ENCODE measurements around the gene SLC22A31.
A peak's percentile ranks its signal among the peaks of the same experiment; 100 is the strongest.
"Not testable (repeated sequence)": the region's sequence is repeated elsewhere in the genome, so short reads cannot be mapped to it uniquely, and the experiment has no call there.

The SLC22A31 gene

GRCh38 chr16:89192956-89193575 is 7.3 kb downstream of the SLC22A31 start:
- Histone ChIP-seq H3K27ac (ENCODE audit: low read length) (no peak overlapping the region), H4K20me1 (ENCODE audit: insufficient read depth, low read length) (no peaks in the 10 kb centered on the region), H3K9ac (ENCODE audit: low read length) (no peak overlapping the region), H3F3A (ENCODE audit: insufficient read depth, low read length) (no peaks in the 10 kb centered on the region), H3K4me1 (ENCODE audit: low read length) (no peaks in the 10 kb centered on the region), H3K4me3 (ENCODE audit: low read length) (no peak overlapping the region), H3K4me2 (ENCODE audit: low read depth, low read length) (no peak overlapping the region), H3K79me2 (ENCODE audit: low read length) (no peaks in the 10 kb centered on the region), H3K36me3 (replicated peaks; ENCODE audit: insufficient read depth, low read length) (no peaks in the 10 kb centered on the region), H3K9me3 (replicated peaks; ENCODE audit: insufficient read depth, low read length) (no peaks in the 10 kb centered on the region), H2AFZ (ENCODE audit: low read length) (no peak overlapping the region), H3K9me2 (replicated peaks; ENCODE audit: insufficient read depth, low read length) (no peaks in the 10 kb centered on the region), H3K27me3 (replicated peaks; ENCODE audit: insufficient read depth, low read length) (no peaks in the 10 kb centered on the region)
- peak; percentile 24 for DNase-seq
- TF ChIP-seq CTCF (IDR thresholded peaks at IDR 0.05; ENCODE audit: low read length) (no peak), EZH2phosphoT487 (IDR thresholded peaks at IDR 0.05; ENCODE audit: low read length) (no peak), EZH2 (optimal IDR thresholded peaks at IDR 0.05; ENCODE audit: low read depth, low read length) (no peak)

DNA sequence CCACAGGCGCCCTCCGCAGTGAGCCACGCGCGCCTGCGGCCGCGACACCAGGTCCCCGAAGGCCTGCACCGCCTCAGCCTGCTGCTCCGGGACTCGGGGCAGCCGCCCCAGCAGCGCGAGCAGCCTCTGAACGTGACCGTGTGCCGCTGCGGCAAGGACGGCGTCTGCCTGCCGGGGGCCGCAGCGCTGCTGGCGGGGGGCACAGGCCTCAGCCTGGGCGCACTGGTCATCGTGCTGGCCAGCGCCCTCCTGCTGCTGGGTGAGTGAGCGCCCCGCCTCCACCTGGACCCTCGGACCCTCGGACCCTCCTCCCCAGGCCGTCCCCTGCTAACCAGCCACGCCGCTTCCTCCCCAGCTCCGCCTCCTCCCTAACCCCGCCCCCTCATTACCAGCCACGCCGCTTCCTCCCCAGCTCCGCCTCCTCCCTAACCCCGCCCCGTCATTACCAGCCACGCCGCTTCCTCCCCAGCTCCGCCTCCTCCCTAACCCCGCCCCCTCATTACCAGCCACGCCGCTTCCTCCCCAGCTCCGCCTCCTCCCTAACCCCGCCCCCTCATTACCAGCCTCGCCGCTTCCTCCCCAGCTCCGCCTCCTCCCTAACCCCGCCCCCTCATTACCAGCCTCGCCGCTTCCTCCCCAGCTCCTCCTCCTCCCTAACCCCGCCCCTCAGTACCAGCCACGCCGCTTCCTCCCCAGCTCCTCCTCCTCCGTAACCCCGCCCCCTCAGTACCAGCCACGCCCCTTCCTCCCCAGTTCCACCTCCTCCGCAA is 8.0 kb downstream of the SLC22A31 start:
- H3K9me2 ChIP-seq (replicated peaks; ENCODE audit: insufficient read depth, low read length); H3K4me1 ChIP-seq (ENCODE audit: low read length); H4K20me1 ChIP-seq (ENCODE audit: insufficient read depth, low read length); H3K9me3 ChIP-seq (replicated peaks; ENCODE audit: insufficient read depth, low read length); H3F3A ChIP-seq (ENCODE audit: insufficient read depth, low read length); H3K27me3 ChIP-seq (replicated peaks; ENCODE audit: insufficient read depth, low read length); H3K36me3 ChIP-seq (replicated peaks; ENCODE audit: insufficient read depth, low read length); H3K79me2 ChIP-seq (ENCODE audit: low read length); H2AFZ ChIP-seq (ENCODE audit: low read length); H3K27ac ChIP-seq (ENCODE audit: low read length): not testable (repeated sequence)
- peak; percentile 74 for DNase-seq
- Histone ChIP-seq H3K9ac (ENCODE audit: low read length) (peak overlapping the region; percentile 21; the same call in 1 of the 2 replicates), H3K4me3 (ENCODE audit: low read length) (peak overlapping the region; percentile 50), H3K4me2 (ENCODE audit: low read depth, low read length) (peak overlapping the region; percentile 65)

DNA sequence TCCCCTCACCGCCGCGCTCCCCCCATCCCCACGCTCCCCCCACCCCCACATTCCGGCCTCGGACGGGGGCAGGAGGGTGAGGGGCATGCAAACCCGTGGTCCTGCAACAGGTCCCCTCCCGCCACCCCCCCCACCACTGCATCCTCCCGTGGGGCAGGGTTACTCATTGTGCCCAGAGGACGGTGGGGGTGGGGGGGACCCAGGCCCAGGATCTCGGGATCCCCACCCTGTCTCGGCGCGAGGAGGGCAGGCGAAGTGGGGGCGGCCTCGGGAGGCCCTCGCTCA is 8.5 kb downstream of the SLC22A31 start:
- Histone ChIP-seq H3K27ac (ENCODE audit: low read length) (no peak overlapping the region), H3K79me2 (ENCODE audit: low read length) (no peaks in the 10 kb centered on the region), H3K9me3 (replicated peaks; ENCODE audit: insufficient read depth, low read length) (no peaks in the 10 kb centered on the region), H3K4me3 (ENCODE audit: low read length) (peak overlapping the region; percentile 50), H3K9ac (ENCODE audit: low read length) (peak overlapping the region; percentile 21; the same call in 1 of the 2 replicates), H3F3A (ENCODE audit: insufficient read depth, low read length) (no peaks in the 10 kb centered on the region), H3K4me1 (ENCODE audit: low read length) (no peaks in the 10 kb centered on the region), H3K9me2 (replicated peaks; ENCODE audit: insufficient read depth, low read length) (no peaks in the 10 kb centered on the region), H3K27me3 (replicated peaks; ENCODE audit: insufficient read depth, low read length) (no peaks in the 10 kb centered on the region), H4K20me1 (ENCODE audit: insufficient read depth, low read length) (no peaks in the 10 kb centered on the region), H2AFZ (ENCODE audit: low read length) (no peak overlapping the region), H3K36me3 (replicated peaks; ENCODE audit: insufficient read depth, low read length) (no peaks in the 10 kb centered on the region), H3K4me2 (ENCODE audit: low read depth, low read length) (peak overlapping the region; percentile 65; the same call in 1 of the 2 replicates)
- TF ChIP-seq CTCF (IDR thresholded peaks at IDR 0.05; ENCODE audit: low read length) (no peak), EZH2 (optimal IDR thresholded peaks at IDR 0.05; ENCODE audit: low read depth, low read length) (no peak)
- no peak for DNase-seq

Data from MM.1S (cell line).